ENCODE results near the gene RBM4. TPM values are rescaled to one million over a fixed set of nuclear protein-coding genes. Genes with fewer than 3 reads are reported as not detected.

RBM4 gene
- total and polyA plus RNA-seq, 2 donors (not counting 1 experiment from before 2014, with no cell fraction given), result 105 to 161 TPM

- no peak for DNase-seq (ENCODE audit: low read depth in 2 of 2)
- Histone ChIP-seq H3K4me1 (ENCODE audit: control insufficient read depth, extremely low read depth, insufficient read depth, low read length) (no peaks in the 10 kb centered on the region), H3K27me3 (ENCODE audit: control insufficient read depth, insufficient read depth, low read length) (no peaks in the 10 kb centered on the region), H2AFZ (ENCODE audit: low read length) (no peak overlapping the region), H3K9me3 (ENCODE audit: control insufficient read depth, insufficient read depth, low read depth, low read length) (no peaks in the 10 kb centered on the region), H3K4me2 (ENCODE audit: extremely low read depth, insufficient read depth, low read length) (no peak overlapping the region), H3K79me2 (ENCODE audit: control insufficient read depth, insufficient read depth, low read length) (no peaks in the 10 kb centered on the region), H3K36me3 (ENCODE audit: control insufficient read depth, insufficient read depth, low read length) (no peaks in the 10 kb centered on the region), H4K20me1 (ENCODE audit: control insufficient read depth, extremely low read depth, insufficient read depth, low read length) (no peaks in the 10 kb centered on the region), H3K4me3 (replicated peaks in 1 of 4; ENCODE audit: control extremely low read depth in 1 of 4, insufficient read depth in 1 of 4, low read depth in 3 of 4, low read length in 4 of 4) (no peak overlapping the region), H3K27ac (ENCODE audit: insufficient read depth, low read length) (no peak overlapping the region), H3K9ac (ENCODE audit: insufficient read depth, low read length) (no peak overlapping the region)
- TF ChIP-seq CTCF (conservative IDR thresholded peaks at IDR 0.05 in 1 of 2, IDR thresholded peaks at IDR 0.05 in 1 of 2; ENCODE audit: low read depth in 1 of 2, low read length in 2 of 2) (no peak), EZH2 (IDR thresholded peaks at IDR 0.05; ENCODE audit: low read length, missing control alignments) (no peak)
These were observed 48.6 kb downstream of the RBM4 start for GRCh38 chr11:66686801-66687750.

- Histone ChIP-seq H3K27ac (ENCODE audit: insufficient read depth, low read length) (no peak overlapping the region), H3K79me2 (ENCODE audit: control insufficient read depth, insufficient read depth, low read length) (no peaks in the 10 kb centered on the region), H3K36me3 (ENCODE audit: control insufficient read depth, insufficient read depth, low read length) (no peaks in the 10 kb centered on the region), H3K9ac (ENCODE audit: insufficient read depth, low read length) (no peak overlapping the region), H4K20me1 (ENCODE audit: control insufficient read depth, extremely low read depth, insufficient read depth, low read length) (no peaks in the 10 kb centered on the region), H2AFZ (ENCODE audit: low read length) (no peak overlapping the region), H3K4me2 (ENCODE audit: extremely low read depth, insufficient read depth, low read length) (no peak overlapping the region), H3K9me3 (ENCODE audit: control insufficient read depth, insufficient read depth, low read depth, low read length) (no peaks in the 10 kb centered on the region), H3K4me3 (replicated peaks in 1 of 4; ENCODE audit: control extremely low read depth in 1 of 4, insufficient read depth in 1 of 4, low read depth in 3 of 4, low read length in 4 of 4) (no peak overlapping the region), H3K27me3 (ENCODE audit: control insufficient read depth, insufficient read depth, low read length) (no peaks in the 10 kb centered on the region), H3K4me1 (ENCODE audit: control insufficient read depth, extremely low read depth, insufficient read depth, low read length) (no peaks in the 10 kb centered on the region)
- TF ChIP-seq EZH2 (IDR thresholded peaks at IDR 0.05; ENCODE audit: low read length, missing control alignments), result no peak
- TF ChIP-seq CTCF (conservative IDR thresholded peaks at IDR 0.05 in 1 of 2, IDR thresholded peaks at IDR 0.05 in 1 of 2; ENCODE audit: low read depth in 1 of 2, low read length in 2 of 2), result no peak
- DNase-seq (ENCODE audit: low read depth in 2 of 2), result no peak
These were observed 49.4 kb downstream of the RBM4 start for GRCh38 chr11:66687831-66688281.

GRCh38 chr11:66688561-66689534 is 50.3 kb downstream of the RBM4 start:
- Histone ChIP-seq H3K9ac (ENCODE audit: insufficient read depth, low read length) (no peak overlapping the region), H3K27me3 (ENCODE audit: control insufficient read depth, insufficient read depth, low read length) (no peaks in the 10 kb centered on the region), H3K4me2 (ENCODE audit: extremely low read depth, insufficient read depth, low read length) (no peak overlapping the region), H4K20me1 (ENCODE audit: control insufficient read depth, extremely low read depth, insufficient read depth, low read length) (no peaks in the 10 kb centered on the region), H3K36me3 (ENCODE audit: control insufficient read depth, insufficient read depth, low read length) (no peaks in the 10 kb centered on the region), H2AFZ (ENCODE audit: low read length) (no peak overlapping the region), H3K9me3 (ENCODE audit: control insufficient read depth, insufficient read depth, low read depth, low read length) (no peaks in the 10 kb centered on the region), H3K4me1 (ENCODE audit: control insufficient read depth, extremely low read depth, insufficient read depth, low read length) (no peaks in the 10 kb centered on the region), H3K27ac (ENCODE audit: insufficient read depth, low read length) (no peak overlapping the region), H3K4me3 (replicated peaks in 1 of 4; ENCODE audit: control extremely low read depth in 1 of 4, insufficient read depth in 1 of 4, low read depth in 3 of 4, low read length in 4 of 4) (no peak overlapping the region), H3K79me2 (ENCODE audit: control insufficient read depth, insufficient read depth, low read length) (no peaks in the 10 kb centered on the region)
- DNase-seq (ENCODE audit: low read depth in 2 of 2), result no peak
- TF ChIP-seq EZH2 (IDR thresholded peaks at IDR 0.05; ENCODE audit: low read length, missing control alignments), result no peak
- no peak for TF ChIP-seq CTCF (conservative IDR thresholded peaks at IDR 0.05 in 1 of 2, IDR thresholded peaks at IDR 0.05 in 1 of 2; ENCODE audit: low read depth in 1 of 2, low read length in 2 of 2)
